Common myeloid progenitor, CD34-positive (primary cell): ENCODE results near the gene KRT7.

Experiments
- CTCF ChIA-PET: fragments of 350-600 bp; sonication (Branson Sonifier 250); formaldehyde crosslinking; loops from one replicate; lab custom pipeline; 2021; ENCODE audit warnings: antibody characterized with exemption; lab: Charles Lee
- POLR2A ChIA-PET: fragments of 350-600 bp; sonication (Branson Sonifier 250); formaldehyde crosslinking; loops from one replicate; lab custom pipeline; 2021; ENCODE audit warnings: antibody characterized with exemption; lab: Charles Lee
- DNase-seq, 3 donors: peaks; one replicate each; pipeline versions ENCODE4 v3.0.0 to v3.0.0-alpha.2; 2013
- H3K27ac ChIP-seq, 2 experiments: 1 replicate in 1 of 2; 2 replicates in 1 of 2; pipeline ENCODE4 v1.7.0; 2013; ENCODE audit warnings: inconsistent platforms in 2 of 2, low read length in 2 of 2, mild to moderate bottlenecking in 2 of 2, low read depth in 1 of 2, moderate library complexity in 1 of 2; ENCODE audit not compliant: severe bottlenecking in 2 of 2, insufficient read depth in 1 of 2, poor library complexity in 1 of 2
- H3K27me3 ChIP-seq, 5 experiments: replicated peaks in 2 of 5; 1 replicate in 3 of 5; 2 replicates in 2 of 5; pipeline versions ENCODE4 v1.6.1 to v1.7.0; 2013; ENCODE audit warnings: low read length in 4 of 5, mild to moderate bottlenecking in 2 of 5, moderate library complexity in 2 of 5, inconsistent platforms in 1 of 5; ENCODE audit not compliant: insufficient read depth in 5 of 5, control insufficient read depth in 4 of 5
- H3K36me3 ChIP-seq, 4 experiments: 1 replicate in 2 of 4; 2 replicates in 2 of 4; pipeline versions ENCODE4 v1.6.1 to v1.7.0; 2013; ENCODE audit warnings: low read length in 3 of 4, control low read depth in 1 of 4, mild to moderate bottlenecking in 1 of 4; ENCODE audit not compliant: control insufficient read depth in 4 of 4, insufficient read depth in 4 of 4
- H3K4me1 ChIP-seq, 4 experiments: 1 replicate in 3 of 4; 2 replicates in 1 of 4; pipeline versions ENCODE4 v1.6.1 to v1.7.1; 2013; ENCODE audit warnings: low read length in 3 of 4, mild to moderate bottlenecking in 3 of 4, control low read depth in 1 of 4, inconsistent platforms in 1 of 4, moderate library complexity in 1 of 4; ENCODE audit not compliant: control insufficient read depth in 4 of 4, insufficient read depth in 4 of 4; ENCODE audit errors: control extremely low read depth in 1 of 4
- H3K4me3 ChIP-seq, 7 experiments: 1 replicate in 4 of 7; 2 replicates in 3 of 7; pipeline versions ENCODE4 v1.5.1 to v1.7.0; 2013; ENCODE audit warnings: mild to moderate bottlenecking in 7 of 7, low read length in 6 of 7, moderate library complexity in 6 of 7, inconsistent platforms in 2 of 7, low read depth in 2 of 7, control low read depth in 1 of 7; ENCODE audit not compliant: insufficient read depth in 4 of 7, control insufficient read depth in 1 of 7; ENCODE audit errors: extremely low read depth in 1 of 7
- H3K9me3 ChIP-seq, 5 experiments: 1 replicate in 4 of 5; 2 replicates in 1 of 5; pipeline versions ENCODE4 v1.6.1 to v1.7.1; 2013; ENCODE audit warnings: low read length in 4 of 5, mild to moderate bottlenecking in 2 of 5, inconsistent platforms in 1 of 5, low read depth in 1 of 5, moderate library complexity in 1 of 5; ENCODE audit not compliant: control insufficient read depth in 4 of 5, insufficient read depth in 2 of 5; ENCODE audit errors: control extremely low read depth in 1 of 5
- WGBS: methylation state at CpG from one replicate; pipeline ENCODE4 v1.1.5; 2013; ENCODE audit not compliant: insufficient coverage; 5-methylcytosine and 5-hydroxymethylcytosine counted together

KRT7 gene

DNA sequence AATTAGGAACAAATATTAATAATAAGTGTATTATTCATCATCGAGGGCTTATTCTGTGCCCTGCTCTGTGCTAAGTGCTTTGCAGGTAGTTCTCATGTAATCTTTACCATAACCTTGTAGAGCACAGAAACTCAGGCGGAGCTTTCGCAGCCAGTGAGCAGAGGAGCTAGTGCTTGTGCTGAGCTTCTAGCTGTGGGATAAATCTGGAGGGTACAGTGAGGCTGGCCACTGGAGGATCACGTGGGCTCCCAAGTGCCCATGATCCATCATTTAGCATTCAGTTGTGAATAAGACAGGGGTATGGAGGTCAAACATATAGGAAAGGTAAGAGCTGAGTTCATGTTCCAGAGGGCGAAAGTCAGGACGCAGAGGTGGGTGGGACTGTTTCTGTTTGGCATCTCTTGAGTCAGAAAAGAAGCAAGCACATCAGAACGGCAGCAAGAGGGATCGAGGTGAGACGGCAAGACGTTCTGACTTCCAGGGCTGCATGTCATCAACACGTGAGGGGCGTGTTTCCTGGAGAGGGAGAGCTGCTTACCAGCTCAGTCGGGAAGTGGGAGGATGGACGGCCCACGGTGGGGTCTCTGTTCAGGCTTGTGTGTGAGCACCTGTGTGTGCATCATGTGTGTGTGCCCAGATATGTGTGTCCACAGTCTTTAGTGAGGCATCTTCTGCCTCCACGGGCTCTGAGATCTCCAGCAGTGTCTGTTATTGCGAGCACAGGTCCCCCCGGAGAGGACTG, 24.4 kb upstream of the KRT7 start:
- no peak overlapping the region for H3K4me3 ChIP-seq
- DNase-seq = no peak
- POLR2A ChIA-PET = interaction anchor here (0.7 kb wide), 1 partner anchor 49 kb away, joined by 3 read pairs; no protein-coding TSS in a partner anchor
- H3K9me3 ChIP-seq = no peaks in the 10 kb centered on the region
- peaks cover 0 to 3% (median 2%) of the 10 kb centered on the region in 4 experiments for H3K4me1 ChIP-seq
- 85% methylated on average over 15 of the region's 18 CpGs for WGBS
- peaks cover 0 to 11% (median 3%) of the 10 kb centered on the region in 5 experiments for H3K27me3 ChIP-seq
- no peak overlapping the region for H3K27ac ChIP-seq
- H3K36me3 ChIP-seq = no peaks in the 10 kb centered on the region
- CTCF ChIA-PET = interaction anchor here (1.2 to 2.8 kb wide), 5 partner anchors 10 to 119 kb away, joined by 3 to 8 read pairs (median 7); no protein-coding TSS in a partner anchor

GRCh38 chr12:52209321-52209720, 23.7 kb upstream of the KRT7 start:
- WGBS = 100% methylated on average over 3 of the region's 8 CpGs
- Histone ChIP-seq H3K27me3 (peaks cover 0 to 7% (median 3%) of the 10 kb centered on the region in 5 experiments), H3K4me3 (no peak overlapping the region), H3K4me1 (no peaks in the 10 kb centered on the region), H3K36me3 (no peaks in the 10 kb centered on the region), H3K9me3 (no peaks in the 10 kb centered on the region), H3K27ac (no peak overlapping the region)
- CTCF ChIA-PET = interaction anchor here (0.9 to 3.1 kb wide), 6 partner anchors 9 to 118 kb away, joined by 3 to 21 read pairs (median 6); no protein-coding TSS in a partner anchor
- DNase-seq = no peak
- POLR2A ChIA-PET = no interaction called here

- ChIA-PET CTCF (interaction anchor here (0.8 to 7.2 kb wide), 13 partner anchors 10 to 124 kb away, joined by 3 to 73 read pairs (median 4); partner anchors contain the start of gene KRT86), POLR2A (interaction anchor here (0.8 kb wide), 1 partner anchor 44 kb away, joined by 3 read pairs; no protein-coding TSS in a partner anchor)
- Histone ChIP-seq H3K27me3 (peaks cover 0 to 7% (median 2%) of the 10 kb centered on the region in 5 experiments), H3K4me1 (no peaks in the 10 kb centered on the region), H3K27ac (no peak overlapping the region), H3K36me3 (no peaks in the 10 kb centered on the region), H3K4me3 (no peak overlapping the region), H3K9me3 (no peaks in the 10 kb centered on the region)
- 97% methylated on average over 6 of the region's 7 CpGs for WGBS
- no peak for DNase-seq
Observed at GRCh38 chr12:52210186-52210924, 22.7 kb upstream of the KRT7 start.

DNA sequence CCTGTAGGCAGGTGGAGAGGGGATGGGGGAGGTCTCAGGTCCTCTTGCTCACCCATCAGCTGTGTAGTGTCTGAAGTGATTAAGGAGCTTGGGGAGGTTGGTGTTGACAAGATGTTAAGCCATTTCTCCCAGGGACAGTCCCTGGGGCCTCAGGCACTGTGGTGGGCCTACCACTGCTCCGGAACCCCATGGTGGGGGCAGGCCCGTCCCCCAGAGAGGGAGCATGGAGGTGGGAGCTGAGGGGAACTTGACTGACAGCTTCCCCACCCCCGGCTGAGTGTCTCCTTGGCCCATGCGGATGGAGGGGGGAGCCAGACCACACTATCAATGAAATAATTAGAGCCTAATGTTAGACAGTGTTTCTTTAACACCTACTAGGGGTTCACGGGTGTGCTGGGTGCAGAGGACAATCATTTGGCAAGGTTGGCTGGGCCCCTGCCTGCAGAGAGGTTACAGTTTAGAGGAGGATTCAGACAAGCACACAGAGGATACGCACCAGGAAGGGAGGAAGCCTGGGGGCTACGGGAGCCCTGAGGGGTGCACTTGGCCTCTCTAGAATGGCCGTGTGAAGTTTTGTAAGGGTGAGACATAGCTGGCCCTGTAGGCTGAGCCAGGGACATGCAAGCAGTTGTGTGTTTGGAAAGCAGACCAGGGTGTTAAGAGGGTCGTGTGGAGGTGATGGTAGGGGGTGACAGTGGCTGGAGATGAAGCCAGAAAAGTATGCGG, 22.0 kb upstream of the KRT7 start:
- H3K27me3 ChIP-seq = peaks cover 0 to 7% (median 2%) of the 10 kb centered on the region in 5 experiments
- H3K27ac ChIP-seq = no peak overlapping the region

GRCh38 chr12:52211716-52212585, 21.1 kb upstream of the KRT7 start:
- Histone ChIP-seq H3K4me3 (no peak overlapping the region), H3K27me3 (peaks cover 0 to 7% (median 2%) of the 10 kb centered on the region in 5 experiments), H3K36me3 (no peaks in the 10 kb centered on the region), H3K4me1 (no peaks in the 10 kb centered on the region), H3K27ac (no peak overlapping the region), H3K9me3 (no peaks in the 10 kb centered on the region)
- ChIA-PET CTCF (interaction anchor here (0.8 to 7.2 kb wide), 12 partner anchors 8 to 61 kb away, joined by 3 to 73 read pairs (median 6); no protein-coding TSS in a partner anchor), POLR2A (no interaction called here)
- WGBS = 98% methylated on average over 9 of the region's 13 CpGs
- no peak for DNase-seq

More for the DNA sequence above, 22.0 kb upstream of the KRT7 start:
- H3K9me3 ChIP-seq = no peaks in the 10 kb centered on the region
- 91% methylated on average over 7 of the region's 10 CpGs for WGBS
- H3K4me1 ChIP-seq = no peaks in the 10 kb centered on the region
- H3K4me3 ChIP-seq = no peak overlapping the region
- DNase-seq = no peak
- POLR2A ChIA-PET = interaction anchor here (0.8 kb wide), 1 partner anchor 45 kb away, joined by 3 read pairs; no protein-coding TSS in a partner anchor
- CTCF ChIA-PET = interaction anchor here (0.5 to 7.2 kb wide), 13 partner anchors 10 to 124 kb away, joined by 3 to 73 read pairs (median 5); partner anchors contain the start of gene KRT86
- no peaks in the 10 kb centered on the region for H3K36me3 ChIP-seq
